DMS114 treated with DMSO at 0.1 percent for 48 hours (cell line): ENCODE results near the gene OXLD1.
A peak's percentile ranks its signal among the peaks of the same experiment; 100 is the strongest.

Experiments used
- DNase-seq: peaks from one replicate; lab custom pipeline; 2025; ENCODE audit not compliant: unreplicated experiment; lab: John Stamatoyannopoulos, UW

OXLD1 gene

GRCh38 chr17:81683584-81684441, 17.4 kb upstream of the OXLD1 start, which contains the start of the genes ARL16 and HGS:
Gene ARL16 (minus strand): TSS chr17:81683797. CDS start chr17:81683753, 44 bp downstream.
Gene HGS (plus strand): TSS chr17:81684011. CDS start chr17:81684067, 56 bp downstream.
- peak; percentile 97 for DNase-seq

- DNase-seq: no peak
These were observed 16.8 kb upstream of the OXLD1 start for GRCh38 chr17:81683208-81683583.

- no peak for DNase-seq
These were observed 16.3 kb upstream of the OXLD1 start for GRCh38 chr17:81682565-81683207.

- no peak for DNase-seq
These were observed 15.3 kb upstream of the OXLD1 start for GRCh38 chr17:81681672-81682071.

GRCh38 chr17:81680150-81680549, 13.7 kb upstream of the OXLD1 start:
- DNase-seq: no peak

GRCh38 chr17:81676906-81677305, 10.5 kb upstream of the OXLD1 start:
- DNase-seq: no peak

GRCh38 chr17:81675515-81676221, 9.3 kb upstream of the OXLD1 start:
- peak; percentile 11 for DNase-seq

- DNase-seq: no peak
These were observed 7.3 kb upstream of the OXLD1 start for GRCh38 chr17:81673561-81674258.

GRCh38 chr17:81672954-81673353, 6.5 kb upstream of the OXLD1 start:
- DNase-seq: no peak

- no peak for DNase-seq
These were observed 6.1 kb upstream of the OXLD1 start for GRCh38 chr17:81672504-81672903.

- DNase-seq: no peak
These were observed 1.3 kb upstream of the OXLD1 start for GRCh38 chr17:81667754-81668153.

- DNase-seq: no peak
These were observed 388 bp downstream of the OXLD1 start for GRCh38 chr17:81666092-81666341.

GRCh38 chr17:81665205-81666091, 957 bp downstream of the OXLD1 start:
- DNase-seq: no peak

GRCh38 chr17:81664051-81664470, 2.3 kb downstream of the OXLD1 start:
- no peak for DNase-seq

- DNase-seq: no peak
These were observed 4.4 kb downstream of the OXLD1 start for GRCh38 chr17:81662002-81662401.

- DNase-seq: no peak
These were observed 6.0 kb downstream of the OXLD1 start for GRCh38 chr17:81660441-81660840.

GRCh38 chr17:81659038-81659437, 7.4 kb downstream of the OXLD1 start:
- DNase-seq: no peak

- no peak for DNase-seq
These were observed 9.6 kb downstream of the OXLD1 start for GRCh38 chr17:81656835-81657234.

GRCh38 chr17:81656118-81656743, 10.2 kb downstream of the OXLD1 start, which contains the start of gene PDE6G:
Gene PDE6G (minus strand): TSS chr17:81656542. CDS start chr17:81653305, 3,237 bp downstream.
- no peak for DNase-seq
